Dermis microvascular lymphatic vessel endothelial cell (primary cell): ENCODE results near the gene LRRN4. TPM values are rescaled to one million over a fixed set of nuclear protein-coding genes. Genes with fewer than 3 reads are reported as not detected.

Source experiments
- DNase-seq, 2 donors: peaks; one replicate each; pipeline versions ENCODE4 v3.0.0 to v3.0.0-alpha.2; 2010; ENCODE audit warnings: low read depth in 2 of 2
- total RNA-seq: library from RNA; depleted of rRNA; stranded (reverse); fragments of >200 nt; gene quantifications from 2 replicates; pipeline ENCODE4 v1.2.1, GENCODE V29; 2014

Gene LRRN4
- total RNA-seq, result not detected in 2 replicates

DNA sequence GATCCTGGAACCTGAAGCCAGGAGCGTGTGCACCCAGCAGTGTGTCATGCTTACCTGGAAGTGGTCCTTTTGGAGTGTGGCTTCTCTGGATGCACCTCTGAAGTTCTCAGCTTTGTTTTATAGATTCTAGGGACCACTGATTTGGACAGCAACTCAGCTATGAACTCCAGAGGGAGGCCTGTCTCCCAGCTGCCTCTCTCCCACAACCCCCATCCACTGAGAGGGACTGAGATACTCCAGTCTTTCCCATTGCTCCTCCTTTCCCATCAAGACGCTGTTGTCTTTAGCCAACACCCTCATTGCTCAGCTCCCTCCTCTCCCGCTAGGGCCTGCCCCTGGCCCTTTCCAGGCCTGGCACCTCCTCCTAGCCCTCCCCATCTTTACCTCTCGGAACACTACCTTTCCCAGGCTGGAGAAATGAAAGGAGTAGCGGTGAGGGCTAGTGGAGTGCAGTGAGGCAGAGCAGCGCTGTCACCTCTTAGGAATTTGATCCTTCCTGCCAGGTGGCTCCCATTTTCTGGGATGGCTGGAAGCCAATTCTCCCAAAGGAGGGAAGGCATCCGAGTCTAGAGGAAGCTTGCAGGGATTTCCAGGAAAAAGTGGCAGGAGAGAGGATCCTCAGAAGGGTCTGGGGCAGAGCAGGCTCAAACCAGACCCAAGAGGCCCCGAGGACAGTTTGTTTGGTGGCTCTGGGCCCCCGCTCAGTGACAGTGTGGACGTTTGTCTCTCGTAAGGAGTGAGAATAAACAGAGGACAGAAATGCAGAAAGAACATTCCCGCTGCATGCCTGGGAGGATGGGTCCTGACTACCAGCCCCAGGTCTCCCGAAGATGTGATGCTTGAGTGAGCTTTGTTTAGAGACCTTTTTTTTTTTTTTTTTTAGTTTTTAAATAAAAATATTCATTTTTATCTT, at the start of gene LRRN4:
Gene LRRN4 (minus strand): TSS at position 285 of the 913 bp plus-strand sequence. CDS start 1,261 bp downstream, outside the sequence.
- no peak for DNase-seq

GRCh38 chr20:6103301-6103700, 49.4 kb upstream of the LRRN4 start:
- DNase-seq, result no peak

DNA sequence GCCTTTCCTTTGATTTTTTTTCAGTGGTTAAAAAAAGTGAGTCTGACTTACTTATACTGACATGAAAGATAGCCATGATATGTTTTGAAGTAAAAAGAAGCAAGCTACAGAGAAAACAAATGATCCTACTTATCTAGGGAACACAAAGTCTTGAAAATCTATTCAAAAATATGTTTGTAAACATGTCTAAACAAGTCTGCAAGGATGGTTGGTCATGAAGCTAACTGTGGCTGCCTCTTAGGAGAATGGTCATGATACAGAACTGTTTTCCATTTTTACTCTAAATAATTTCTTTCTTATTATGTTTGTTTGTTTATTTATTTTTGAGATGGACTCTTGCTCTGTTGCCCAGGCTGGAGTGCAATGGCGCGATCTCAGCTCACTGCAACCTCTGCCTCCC, 47.5 kb upstream of the LRRN4 start:
- DNase-seq, result no peak

- DNase-seq, result no peak
Measured at GRCh38 chr20:6100246-6100645, 46.4 kb upstream of the LRRN4 start.

GRCh38 chr20:6099819-6100218, 46.0 kb upstream of the LRRN4 start:
- DNase-seq, result no peak

DNA sequence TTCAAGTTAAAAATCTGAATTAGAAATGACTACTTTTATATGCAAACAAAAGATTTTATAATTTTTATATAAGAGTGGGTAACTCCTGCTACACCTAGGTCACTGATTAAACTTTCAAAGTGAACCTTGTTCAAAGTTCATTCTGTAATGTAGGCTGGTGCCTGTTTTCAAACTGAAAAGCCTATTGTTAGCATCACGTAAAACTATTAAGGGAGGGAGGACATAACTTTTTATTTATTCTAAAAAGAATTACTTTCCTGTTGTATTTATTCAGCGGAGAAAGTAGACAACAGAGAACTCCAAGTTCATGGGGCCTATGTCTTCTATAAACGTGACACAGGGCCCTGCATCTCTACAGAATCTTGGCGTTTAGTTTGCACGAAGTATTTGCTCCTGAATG, 41.5 kb upstream of the LRRN4 start:
- no peak for DNase-seq

DNA sequence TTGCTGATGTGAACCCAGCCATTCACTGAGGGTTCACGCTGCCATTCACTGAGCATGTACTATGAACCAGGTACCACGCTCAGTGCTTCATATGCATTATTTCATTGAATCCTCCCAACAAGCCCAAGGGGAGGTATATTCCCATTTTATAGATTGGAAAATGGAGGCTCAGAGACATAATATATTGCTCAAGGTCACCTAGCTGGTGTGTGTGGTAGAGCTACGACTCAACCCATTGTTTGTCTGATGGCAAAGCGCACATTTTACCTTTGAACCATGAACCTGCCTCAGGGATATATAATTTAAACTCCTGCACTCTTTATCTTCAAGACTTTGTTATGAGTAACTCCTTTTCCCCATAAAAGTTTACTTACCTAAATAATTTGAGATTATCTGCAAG, 40.7 kb upstream of the LRRN4 start:
- no peak for DNase-seq

- DNase-seq, result no peak
Measured at GRCh38 chr20:6094063-6094462, 40.2 kb upstream of the LRRN4 start.

GRCh38 chr20:6091661-6092060, 37.8 kb upstream of the LRRN4 start:
- no peak for DNase-seq

DNA sequence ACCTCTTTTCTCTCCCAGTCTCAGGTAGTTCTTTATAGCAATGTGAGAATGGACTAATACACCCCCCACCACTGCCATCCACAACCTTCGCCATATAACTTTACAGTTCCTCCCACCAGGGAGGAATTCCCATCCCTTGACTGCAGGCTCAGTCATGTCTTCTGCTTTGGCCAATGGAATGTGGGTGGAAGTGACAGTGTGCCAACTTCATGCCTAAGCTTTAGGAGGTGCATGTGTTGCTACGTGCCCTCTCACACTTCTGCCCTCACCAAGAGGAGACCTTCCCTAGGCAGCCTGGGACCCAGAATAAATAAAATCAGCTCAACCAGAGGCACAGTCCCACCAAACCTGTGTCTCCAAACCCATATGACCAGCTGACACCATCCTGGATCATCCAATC, 33.0 kb upstream of the LRRN4 start:
- DNase-seq, result no peak

DNA sequence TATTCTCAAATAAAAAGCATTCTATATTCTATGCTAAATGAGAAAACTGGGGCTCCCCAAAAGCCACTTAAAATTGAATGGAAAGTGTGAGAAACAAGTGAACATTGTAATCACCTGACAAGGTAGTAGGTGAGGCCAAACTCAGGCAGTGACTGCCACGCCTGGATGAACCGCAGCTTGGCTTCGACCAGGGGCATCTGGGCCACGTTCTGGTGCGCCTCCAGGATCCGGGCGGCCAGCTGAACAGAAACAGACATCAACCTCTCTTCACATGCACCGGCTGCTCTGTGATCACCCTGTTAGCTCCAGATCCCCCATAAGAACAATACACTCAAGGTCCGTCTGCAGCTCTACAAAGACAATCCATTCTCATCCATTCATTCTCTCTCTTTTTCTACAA, 30.1 kb upstream of the LRRN4 start:
- DNase-seq, result no peak

DNA sequence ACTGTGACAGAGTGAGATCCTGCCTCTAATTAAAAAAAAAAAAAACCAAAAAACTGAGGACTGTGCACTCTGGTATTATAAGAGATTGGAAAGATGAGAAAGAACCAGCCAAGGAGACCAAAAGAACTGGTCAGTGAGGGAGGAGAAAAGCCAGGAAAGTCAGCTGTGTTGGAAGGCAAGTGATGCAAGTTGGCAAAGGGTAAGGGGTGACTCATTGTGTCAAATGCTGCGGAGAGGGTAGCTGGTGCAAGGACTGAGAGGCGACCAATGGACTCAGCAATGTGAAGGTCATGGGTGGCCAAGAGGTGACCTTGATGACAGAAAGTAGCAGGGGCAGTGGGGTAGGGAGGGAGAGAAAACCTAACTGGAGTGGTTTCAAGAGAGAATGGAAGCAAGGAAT, 27.4 kb upstream of the LRRN4 start:
- no peak for DNase-seq

GRCh38 chr20:6079016-6079415, 25.2 kb upstream of the LRRN4 start:
- no peak for DNase-seq

- no peak for DNase-seq
Measured at GRCh38 chr20:6075428-6076219, 21.8 kb upstream of the LRRN4 start.

DNA sequence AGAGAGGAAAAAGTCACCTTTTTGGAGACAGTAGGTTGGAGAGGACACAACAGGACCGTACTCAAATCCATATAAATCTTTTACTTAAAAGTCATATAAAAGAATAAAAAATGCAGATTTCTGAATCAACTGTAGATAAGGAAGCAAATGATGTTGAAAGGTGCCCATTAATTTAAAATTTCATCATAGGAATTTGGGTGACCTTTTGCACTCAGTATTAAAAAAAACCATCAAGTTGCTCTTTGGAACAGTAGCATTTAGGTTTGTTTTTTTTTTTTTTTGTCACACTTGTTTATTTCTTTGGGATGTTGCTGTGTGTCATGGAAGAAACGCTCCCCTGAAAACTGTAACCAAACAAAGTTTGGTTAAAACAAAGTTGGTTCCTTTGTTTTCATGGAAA, 20.9 kb upstream of the LRRN4 start:
- no peak for DNase-seq

DNA sequence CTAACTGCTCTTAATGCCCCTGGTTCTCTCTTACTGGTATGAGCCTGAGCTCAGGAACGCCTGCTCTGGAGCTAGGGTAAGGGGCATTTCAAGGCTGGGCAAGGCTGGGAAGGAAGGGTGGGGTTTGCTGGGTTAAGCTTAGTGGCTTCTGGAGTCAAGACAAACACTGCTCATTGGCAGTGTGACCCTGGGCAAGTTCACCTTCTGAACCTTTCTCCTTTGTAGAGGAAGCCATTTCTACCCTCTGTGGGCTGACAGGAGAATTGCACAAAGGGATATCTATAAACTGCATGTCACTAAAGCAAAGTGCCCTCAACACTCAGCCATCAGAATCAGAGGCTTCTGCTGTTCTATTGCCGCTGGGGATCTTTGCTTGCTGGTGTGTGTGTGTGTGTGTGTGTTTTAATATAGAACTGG, 20.3 kb upstream of the LRRN4 start:
- peak in 1 of 2 donors; percentile 6 for DNase-seq

DNA sequence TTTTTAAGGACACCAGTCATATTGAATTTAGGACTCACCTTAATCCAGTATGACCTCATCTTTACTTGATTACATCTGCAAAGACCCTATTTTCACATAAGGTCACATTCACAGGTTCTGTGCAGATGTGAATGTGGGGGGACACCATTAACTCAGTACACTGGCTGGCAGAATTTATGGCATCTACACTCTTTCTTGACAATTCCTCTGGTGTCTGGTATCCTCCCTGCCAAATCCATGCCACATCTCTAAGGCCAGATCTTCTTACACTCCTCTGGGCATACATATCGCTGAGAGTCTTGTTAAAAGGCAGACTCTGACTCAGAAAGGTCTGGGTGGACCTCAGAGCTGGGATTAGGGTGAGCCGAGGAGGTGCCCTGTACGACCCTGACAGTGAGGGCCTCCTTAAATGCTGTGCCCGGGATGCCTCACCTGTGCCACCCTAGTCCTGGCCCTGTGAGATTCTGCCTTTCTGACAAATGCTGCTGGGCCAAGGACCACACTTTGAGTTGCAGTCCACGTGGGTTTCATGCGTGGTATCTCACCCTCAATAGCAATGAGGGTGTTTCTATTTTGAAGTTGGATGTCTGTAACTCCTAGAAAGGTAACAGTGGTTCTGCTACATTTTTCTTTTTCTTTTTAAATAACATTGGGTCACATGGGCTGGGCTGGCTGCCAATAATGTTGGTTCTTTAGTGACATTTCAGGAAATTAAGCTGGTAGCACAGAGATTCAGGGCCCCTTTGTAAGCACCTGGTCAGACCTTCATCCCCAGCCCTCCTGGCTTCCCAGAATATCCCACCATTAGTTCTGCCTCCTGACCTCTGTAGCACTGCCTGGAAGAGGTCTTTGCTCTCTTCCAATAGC, 17.2 kb upstream of the LRRN4 start:
- DNase-seq, result no peak

DNA sequence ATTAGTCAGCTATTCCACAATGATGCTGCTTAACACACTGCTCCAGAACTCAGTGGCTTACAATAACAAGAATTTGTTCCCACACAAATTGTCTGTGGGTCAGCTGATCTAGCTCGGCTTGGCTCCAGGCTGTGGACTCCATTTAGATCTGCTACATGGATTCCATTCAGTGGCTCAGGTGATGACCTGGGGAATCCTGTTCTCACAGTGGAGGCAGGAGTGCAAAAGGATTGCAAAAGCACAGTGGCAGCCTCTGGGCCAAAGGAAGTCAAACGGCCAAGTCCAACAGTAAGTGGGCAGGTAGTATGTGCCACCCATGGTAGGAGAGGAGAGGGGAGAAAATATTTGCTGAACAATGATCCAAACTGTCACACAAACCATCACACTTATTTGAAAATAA, 15.8 kb upstream of the LRRN4 start:
- no peak for DNase-seq

DNA sequence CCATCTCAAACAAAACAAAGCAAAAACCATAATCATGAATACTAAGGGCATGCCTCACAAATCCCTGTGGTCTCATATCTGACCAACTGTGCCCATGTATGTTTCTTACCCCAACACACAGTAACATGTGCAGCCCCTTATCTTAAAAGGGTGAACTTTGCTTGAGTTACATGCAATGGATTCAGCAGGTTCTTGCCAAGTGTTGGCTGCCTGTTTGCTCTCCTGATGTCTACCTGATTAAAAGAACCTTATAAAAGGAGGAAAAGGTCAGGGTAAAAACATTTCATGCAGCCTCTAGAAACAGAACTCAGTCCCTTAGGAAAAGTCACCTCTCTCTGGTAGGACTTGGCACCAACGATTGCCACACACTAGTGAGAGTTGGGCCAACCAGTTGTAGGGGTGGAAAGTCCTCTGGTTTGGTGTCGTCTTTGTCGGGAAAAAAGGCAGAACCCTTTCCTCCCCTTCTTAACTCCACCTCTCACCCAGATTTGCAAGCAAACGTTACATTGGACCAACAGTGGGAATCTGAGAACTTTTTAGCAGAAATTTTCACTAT, 14.0 kb upstream of the LRRN4 start:
- DNase-seq, result no peak

DNA sequence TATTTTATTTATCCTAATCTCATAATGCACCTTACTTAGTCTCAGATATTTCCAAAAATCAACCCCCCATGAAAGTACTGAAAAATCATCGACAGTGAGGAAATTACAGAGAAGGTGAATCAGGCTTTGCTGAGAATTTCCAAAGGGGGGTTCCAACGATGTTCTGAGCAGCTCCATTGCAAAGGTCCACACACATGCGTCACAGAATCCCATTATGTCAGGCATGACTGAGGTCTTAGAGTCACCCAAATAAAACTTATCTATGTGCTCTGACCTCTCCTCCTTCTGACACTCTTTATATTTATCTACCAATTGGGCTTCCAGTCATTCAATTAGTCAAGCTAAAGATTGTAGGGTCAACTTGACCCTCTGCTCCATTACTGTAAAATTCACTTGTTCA, 12.7 kb upstream of the LRRN4 start:
- no peak for DNase-seq

GRCh38 chr20:6061544-6061943, 7.7 kb upstream of the LRRN4 start:
- DNase-seq, result no peak
